OCI-LY1 (cell line): ENCODE results near the gene SYTL1.

ENCODE experiments used
- CTCF ChIP-seq: fragments of 200-600 bp; sonication (generic), shearing (Covaris generic); IDR thresholded peaks from 2 replicates; pipeline ENCODE4 v1.5.1; 2017; ENCODE audit warnings: mild to moderate bottlenecking, antibody characterized with exemption, low read length, moderate library complexity, mixed read lengths
- EZH2 ChIP-seq: fragments of 200-600 bp; sonication (generic), shearing (Covaris generic); IDR thresholded peaks from 2 replicates; pipeline ENCODE4 v1.8.0; 2017; ENCODE audit warnings: borderline replicate concordance, mixed run types, mild to moderate bottlenecking, antibody characterized with exemption, low read length, moderate library complexity, mixed read lengths

DNA sequence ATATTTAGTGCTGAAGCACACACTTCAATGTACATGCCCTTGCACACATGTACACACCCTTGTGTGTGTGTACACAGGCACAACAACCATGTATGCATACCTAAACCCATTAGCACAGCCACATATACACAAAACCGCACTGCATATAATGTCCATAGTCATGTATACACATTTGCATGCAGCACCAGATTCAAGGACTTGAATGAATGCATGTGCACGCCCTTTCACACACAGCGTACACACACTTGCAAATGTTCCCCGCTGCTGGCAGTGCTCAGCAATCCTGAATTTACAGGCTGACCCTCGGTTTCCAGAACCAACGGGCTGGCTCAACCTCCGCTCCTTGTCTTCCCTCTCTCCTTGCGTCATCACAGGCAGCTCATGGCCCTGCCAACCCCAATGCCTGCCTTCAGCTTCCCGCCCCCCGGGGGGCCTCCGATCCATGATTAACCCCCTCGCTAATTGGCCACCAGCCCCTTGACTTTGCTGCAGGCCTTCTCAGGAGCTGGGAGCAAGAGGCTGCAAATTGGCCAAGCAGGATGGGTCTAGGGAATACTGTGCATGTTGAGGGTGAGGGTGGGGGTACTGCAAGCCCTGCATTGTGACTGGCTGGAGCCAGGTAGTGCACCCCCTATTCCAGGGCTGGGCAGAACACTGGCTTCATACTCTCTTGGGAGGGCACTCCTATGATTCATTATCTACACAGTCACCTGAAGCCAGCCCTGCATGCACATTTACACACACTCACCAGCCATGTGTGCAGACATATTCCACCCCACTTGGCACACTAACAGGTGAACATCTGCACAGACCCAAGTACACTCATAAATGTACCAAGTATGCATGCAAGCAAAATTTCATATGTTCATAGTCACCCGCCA lies 58.5 kb downstream of the SYTL1 start:
- TF ChIP-seq CTCF (no peak), EZH2 (no peak)
